Mesendoderm (in vitro differentiated cells): ENCODE data around the gene RNF126.
"Not testable (repeated sequence)": the region's sequence is repeated elsewhere in the genome, so short reads cannot be mapped to it uniquely, and the experiment has no call there.

Source experiments
- DNase-seq: peaks from one replicate; pipeline ENCODE4 v3.0.0; 2013
- H2AK5ac ChIP-seq: 2 replicates; pipeline ENCODE4 v1.6.1; 2013; ENCODE audit warnings: low read length, inconsistent platforms
- H2BK120ac ChIP-seq: 2 replicates; pipeline ENCODE4 v1.6.1; 2013; ENCODE audit warnings: low read depth, mild to moderate bottlenecking, low read length, moderate library complexity, mixed read lengths
- H2BK15ac ChIP-seq: replicated peaks from 2 replicates; pipeline ENCODE4 v1.6.1; 2013; ENCODE audit warnings: low read depth, mild to moderate bottlenecking, moderate library complexity
- H2BK5ac ChIP-seq: 2 replicates; pipeline ENCODE4 v1.6.1; 2013; ENCODE audit warnings: low read length, inconsistent platforms
- H3K18ac ChIP-seq: 2 replicates; pipeline ENCODE4 v1.6.1; 2013; ENCODE audit warnings: mild to moderate bottlenecking, low read length, mixed read lengths
- H3K23ac ChIP-seq: one replicate; pipeline ENCODE4 v1.6.1; 2013; ENCODE audit warnings: low read length
- H3K27ac ChIP-seq: 2 replicates; pipeline ENCODE4 v1.5.1; 2013; ENCODE audit warnings: low read depth, mild to moderate bottlenecking, inconsistent platforms, low read length, moderate library complexity
- H3K27me3 ChIP-seq: 2 replicates; pipeline ENCODE4 v1.6.1; 2013; ENCODE audit warnings: low read length, control low read depth, mild to moderate bottlenecking, inconsistent platforms; ENCODE audit not compliant: insufficient read depth, poor library complexity
- H3K36me3 ChIP-seq: 2 replicates; pipeline ENCODE4 v1.6.1; 2013; ENCODE audit warnings: low read length, inconsistent platforms; ENCODE audit not compliant: control insufficient read depth, insufficient read depth
- H3K4ac ChIP-seq: one replicate; pipeline ENCODE4 v1.6.1; 2013; ENCODE audit warnings: low read depth, mild to moderate bottlenecking, low read length, moderate library complexity
- H3K4me1 ChIP-seq: 2 replicates; pipeline ENCODE4 v1.6.1; 2013; ENCODE audit warnings: low read depth, low read length, inconsistent platforms; ENCODE audit not compliant: control insufficient read depth
- H3K4me2 ChIP-seq: 2 replicates; pipeline ENCODE4 v1.6.1; 2013; ENCODE audit warnings: low read length
- H3K4me3 ChIP-seq: 2 replicates; pipeline ENCODE4 v1.5.1; 2013; ENCODE audit warnings: mild to moderate bottlenecking, low read length
- H3K56ac ChIP-seq: one replicate; pipeline ENCODE4 v1.6.1; 2013; ENCODE audit warnings: low read length
- H3K79me1 ChIP-seq: 2 replicates; pipeline ENCODE4 v1.6.1; 2013; ENCODE audit warnings: low read length, inconsistent platforms
- H3K79me2 ChIP-seq: 2 replicates; pipeline ENCODE4 v1.6.1; 2013; ENCODE audit warnings: mild to moderate bottlenecking, low read length; ENCODE audit not compliant: control insufficient read depth, insufficient read depth
- H3K9ac ChIP-seq: 2 replicates; pipeline ENCODE4 v1.6.1; 2013; ENCODE audit warnings: low read length, inconsistent platforms
- H4K5ac ChIP-seq: one replicate; pipeline ENCODE4 v1.6.1; 2013; ENCODE audit warnings: low read length
- H4K8ac ChIP-seq: one replicate; pipeline ENCODE4 v1.6.1; 2013; ENCODE audit warnings: low read depth, mild to moderate bottlenecking, control low read depth, low read length, moderate library complexity
- WGBS: extraction: QIAGEN DNeasy Blood & Tissue Kit; methylation state at CpG from one replicate; pipeline ENCODE4 v1.1.7; 2013; ENCODE audit warnings: low lambda C conversion rate, missing lambda C conversion rate; ENCODE audit not compliant: insufficient coverage; ENCODE audit errors: extremely low coverage; 5-methylcytosine and 5-hydroxymethylcytosine counted together

RNF126 gene

GRCh38 chr19:670609-671075, 7.6 kb upstream of the RNF126 start:
- no CpG with 5 or more reads among the region's 9 CpGs for WGBS
- no peak overlapping the region for H2BK5ac ChIP-seq
- no peaks in the 10 kb centered on the region for H3K36me3 ChIP-seq
- no peak overlapping the region for H4K8ac ChIP-seq
- H2AK5ac ChIP-seq: no peak overlapping the region
- peak; percentile 48 for DNase-seq
- H3K27me3 ChIP-seq: no peaks in the 10 kb centered on the region
- H3K79me1 ChIP-seq: no peaks in the 10 kb centered on the region
- H2BK15ac ChIP-seq: no peak overlapping the region
- H3K4me3 ChIP-seq: no peak overlapping the region
- H3K4me2 ChIP-seq: no peak overlapping the region
- no peak overlapping the region for H3K9ac ChIP-seq
- no peaks in the 10 kb centered on the region for H3K79me2 ChIP-seq
- H3K23ac ChIP-seq: no peak overlapping the region
- no peaks in the 10 kb centered on the region for H3K4me1 ChIP-seq
- no peak overlapping the region for H3K27ac ChIP-seq
- H3K18ac ChIP-seq: no peak overlapping the region
- H3K4ac ChIP-seq: no peak overlapping the region
- no peak overlapping the region for H4K5ac ChIP-seq
- H3K56ac ChIP-seq: no peak overlapping the region
- no peak overlapping the region for H2BK120ac ChIP-seq

GRCh38 chr19:668675-669434, 5.8 kb upstream of the RNF126 start:
- H3K4me2 ChIP-seq, H3K18ac ChIP-seq, H2BK120ac ChIP-seq, H4K8ac ChIP-seq, H3K4me3 ChIP-seq, H3K27ac ChIP-seq, H3K79me2 ChIP-seq, H4K5ac ChIP-seq, H3K23ac ChIP-seq, H3K9ac ChIP-seq, H2BK15ac ChIP-seq, H2BK5ac ChIP-seq, H3K27me3 ChIP-seq, DNase-seq, H3K56ac ChIP-seq, H3K36me3 ChIP-seq, H2AK5ac ChIP-seq, H3K4ac ChIP-seq, H3K4me1 ChIP-seq, H3K79me1 ChIP-seq: not testable (repeated sequence)
- WGBS: no CpG with 5 or more reads among the region's 12 CpGs

GRCh38 chr19:666985-667573, 4.1 kb upstream of the RNF126 start:
- H2AK5ac ChIP-seq, H3K18ac ChIP-seq, H3K4ac ChIP-seq, H2BK15ac ChIP-seq, H3K27ac ChIP-seq, H3K4me3 ChIP-seq, H3K79me2 ChIP-seq, H3K27me3 ChIP-seq, H3K79me1 ChIP-seq, H2BK120ac ChIP-seq, H3K56ac ChIP-seq, H3K23ac ChIP-seq, H4K8ac ChIP-seq, H4K5ac ChIP-seq, H2BK5ac ChIP-seq, H3K36me3 ChIP-seq, H3K4me1 ChIP-seq, DNase-seq, H3K4me2 ChIP-seq, H3K9ac ChIP-seq: not testable (repeated sequence)
- no CpG with 5 or more reads among the region's 38 CpGs for WGBS

- peaks cover 29% of the 10 kb centered on the region for H3K79me2 ChIP-seq
- no peaks in the 10 kb centered on the region for H3K36me3 ChIP-seq
- H3K4me1 ChIP-seq: peaks cover 2% of the 10 kb centered on the region
- H3K18ac ChIP-seq: no peak overlapping the region
- H2AK5ac ChIP-seq: no peak overlapping the region
- H2BK5ac ChIP-seq: no peak overlapping the region
- H3K4me3 ChIP-seq: no peak overlapping the region
- H3K4ac ChIP-seq: no peak overlapping the region
- no peak overlapping the region for H3K27ac ChIP-seq
- H3K79me1 ChIP-seq: no peaks in the 10 kb centered on the region
- H3K56ac ChIP-seq: peak overlapping the region; percentile 58
- no peak overlapping the region for H4K8ac ChIP-seq
- no peak overlapping the region for H2BK120ac ChIP-seq
- H4K5ac ChIP-seq: no peak overlapping the region
- H3K9ac ChIP-seq: peak overlapping the region; percentile 51
- no peak overlapping the region for H3K4me2 ChIP-seq
- WGBS: no CpG with 5 or more reads among the region's 24 CpGs
- peak; percentile 91 for DNase-seq
- H3K27me3 ChIP-seq: no peaks in the 10 kb centered on the region
- no peak overlapping the region for H2BK15ac ChIP-seq
- no peak overlapping the region for H3K23ac ChIP-seq
These were observed 2.0 kb upstream of the RNF126 start for GRCh38 chr19:664913-665443.

GRCh38 chr19:663682-664117, 686 bp upstream of the RNF126 start:
- Histone ChIP-seq H2BK15ac (no peak overlapping the region), H3K4me2 (peak overlapping the region; percentile 81), H3K79me2 (peaks cover 42% of the 10 kb centered on the region), H2AK5ac (peak overlapping the region; percentile 59), H2BK120ac (no peak overlapping the region), H3K79me1 (no peaks in the 10 kb centered on the region), H4K5ac (no peak overlapping the region), H3K23ac (peak overlapping the region; percentile 30), H3K4me1 (peaks cover 2% of the 10 kb centered on the region), H4K8ac (no peak overlapping the region), H3K9ac (peak overlapping the region; percentile 79), H3K56ac (peak overlapping the region; percentile 88), H3K18ac (peak overlapping the region; percentile 20), H3K27ac (no peak overlapping the region), H3K4me3 (no peak overlapping the region), H3K27me3 (no peaks in the 10 kb centered on the region), H3K36me3 (no peaks in the 10 kb centered on the region), H3K4ac (no peak overlapping the region), H2BK5ac (no peak overlapping the region)
- no CpG with 5 or more reads among the region's 18 CpGs for WGBS
- no peak for DNase-seq
